HG02970 (cell line): Measurements from ENCODE around the gene ASRGL1.
"Not testable (repeated sequence)": the region's sequence is repeated elsewhere in the genome, so short reads cannot be mapped to it uniquely, and the experiment has no call there.

ENCODE experiments used
- ATAC-seq: cut with Tn5 transposase; IDR thresholded peaks from one replicate; pipeline ENCODE4 v1.9.1; 2021; ENCODE audit warnings: mild to moderate bottlenecking, moderate library complexity, moderate number of reproducible peaks; ENCODE audit not compliant: unreplicated experiment, low FRiP score

Gene ASRGL1

DNA sequence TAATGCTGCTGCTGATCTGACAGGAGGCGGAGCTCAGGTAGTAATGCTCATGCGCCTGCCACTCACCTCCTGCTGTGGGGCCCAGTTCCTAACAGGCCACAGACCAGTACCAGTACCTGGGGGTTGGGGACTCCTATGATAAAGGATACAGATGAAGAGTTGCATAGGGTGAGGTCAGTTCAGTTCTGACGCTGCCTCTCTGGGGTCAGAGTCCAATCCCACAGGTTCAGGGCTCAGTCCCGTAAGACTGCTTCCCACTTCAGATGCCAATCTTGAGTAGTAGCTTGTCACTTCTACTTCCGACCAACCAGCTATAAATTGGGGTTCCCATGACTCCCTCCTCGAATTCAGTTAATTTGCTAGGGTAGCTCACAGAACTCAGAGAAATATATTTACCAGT lies 8.6 kb downstream of the ASRGL1 start:
- ATAC-seq: no peak

- ATAC-seq: no peak
Observed at GRCh38 chr11:62352355-62353336, 15.4 kb downstream of the ASRGL1 start.

DNA sequence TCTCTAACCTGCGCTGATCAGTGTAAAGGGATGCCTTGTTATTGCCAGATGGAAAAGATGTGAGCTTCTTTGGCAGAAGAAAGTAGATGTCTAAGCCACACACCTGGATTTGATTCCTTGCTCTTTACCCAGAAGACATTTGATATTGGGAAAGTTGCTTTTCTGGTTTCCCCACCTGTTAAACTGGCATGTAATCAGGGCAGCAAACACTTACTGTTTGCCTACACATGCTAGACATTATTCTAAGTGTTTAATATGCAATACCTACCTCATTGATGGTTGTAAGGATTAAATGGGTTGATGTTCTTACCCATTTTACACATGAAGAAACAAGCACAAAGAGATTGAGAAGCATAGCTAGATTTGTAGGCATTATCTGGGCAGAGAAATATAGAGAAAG lies 16.6 kb downstream of the ASRGL1 start:
- ATAC-seq: no peak

DNA sequence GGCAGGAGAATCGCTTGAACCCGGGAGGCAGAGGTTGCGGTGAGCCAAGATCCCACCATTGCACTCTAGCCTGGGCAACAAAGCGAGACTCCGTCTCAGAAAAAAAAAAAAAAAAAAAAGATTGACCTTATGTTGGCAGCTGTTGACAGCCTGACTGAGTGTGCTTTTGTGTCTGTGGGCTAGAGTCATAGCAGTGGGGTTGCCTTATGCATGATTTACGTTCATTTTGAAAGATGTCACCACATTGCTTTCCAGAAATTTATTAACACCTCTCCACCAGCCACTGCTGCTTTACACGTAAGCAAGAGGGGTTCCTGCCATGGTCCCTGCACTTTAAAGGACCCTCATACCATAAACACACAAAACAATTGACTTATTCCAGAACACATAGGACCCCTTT lies 21.0 kb downstream of the ASRGL1 start:
- ATAC-seq: no peak

DNA sequence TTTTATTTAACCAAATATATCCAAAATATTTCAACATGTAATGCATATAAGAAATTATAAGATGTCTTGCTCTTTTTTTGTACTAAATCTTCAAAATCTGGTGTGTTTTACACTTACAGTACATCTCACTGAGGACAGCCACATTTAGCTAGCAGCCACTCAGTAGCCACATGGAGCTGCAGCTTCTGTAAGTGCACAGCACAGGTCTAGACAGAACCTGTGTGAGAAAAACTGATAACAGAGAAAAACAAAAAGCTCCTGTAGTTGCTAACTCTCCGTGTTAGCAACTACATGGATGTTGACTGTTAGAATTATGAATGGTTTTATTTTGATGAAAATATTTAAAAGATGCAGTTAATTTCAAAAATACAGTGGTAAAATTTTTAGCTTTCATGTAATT lies 22.2 kb downstream of the ASRGL1 start:
- no peak for ATAC-seq

DNA sequence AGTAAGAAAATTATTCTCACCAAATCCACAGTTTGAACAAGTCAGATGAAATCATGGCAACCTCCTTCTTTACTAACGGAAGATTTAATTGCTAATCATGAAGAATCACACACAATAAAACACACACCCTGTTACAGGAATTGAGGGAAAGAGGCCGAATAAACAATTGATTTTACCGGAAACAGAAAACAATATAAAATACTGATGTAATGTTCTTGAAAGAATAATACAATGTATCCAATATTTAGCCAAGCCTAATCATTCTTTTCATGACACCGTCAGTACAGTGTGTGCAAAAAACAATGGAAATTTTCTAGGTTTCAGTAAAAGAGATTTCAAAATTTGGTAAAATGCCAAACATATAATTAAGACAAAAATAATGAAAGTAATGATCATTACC lies 23.4 kb downstream of the ASRGL1 start:
- ATAC-seq: no peak

- not testable (repeated sequence) for ATAC-seq
Observed at GRCh38 chr11:62368861-62369477, 31.7 kb downstream of the ASRGL1 start.

DNA sequence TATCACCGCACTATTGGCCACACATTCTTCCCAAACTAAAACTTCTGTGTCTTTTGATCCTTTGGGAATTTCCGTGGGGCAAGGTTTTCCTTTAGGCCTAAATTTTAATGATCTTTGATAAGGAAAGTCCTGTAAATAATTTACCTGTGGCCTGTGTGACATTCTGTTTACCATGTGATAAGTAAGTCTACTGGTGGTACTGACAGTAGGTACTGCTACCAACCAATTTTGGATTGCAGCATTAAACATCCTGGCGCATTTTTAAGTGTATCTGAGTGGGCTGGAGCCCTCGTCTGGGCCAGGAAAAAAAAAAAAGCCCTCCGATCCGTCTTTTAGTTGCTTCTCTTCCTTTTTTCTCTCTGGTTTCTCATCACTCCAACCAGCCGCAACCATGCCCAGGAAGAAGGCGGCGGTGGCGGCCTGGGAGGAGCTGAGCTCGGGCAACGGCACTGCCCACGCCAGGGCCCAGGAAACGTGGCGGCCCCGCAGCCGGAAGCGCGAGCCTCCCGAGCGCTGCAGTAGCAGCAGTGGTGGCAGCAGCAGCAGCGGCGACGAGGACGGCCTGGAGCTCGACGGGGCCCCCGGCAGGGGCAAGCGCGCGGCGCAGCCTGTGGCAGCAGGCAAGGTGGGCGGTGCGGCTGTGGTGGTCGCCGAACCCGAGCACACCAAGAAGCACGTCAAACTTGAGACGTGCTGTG lies 33.6 kb downstream of the ASRGL1 start:
- ATAC-seq: no peak

- ATAC-seq: no peak
Observed at GRCh38 chr11:62372871-62373270, 35.6 kb downstream of the ASRGL1 start.

GRCh38 chr11:62373464-62374119 lies 36.3 kb downstream of the ASRGL1 start:
- ATAC-seq: no peak

GRCh38 chr11:62374801-62375200 lies 37.6 kb downstream of the ASRGL1 start:
- no peak for ATAC-seq

DNA sequence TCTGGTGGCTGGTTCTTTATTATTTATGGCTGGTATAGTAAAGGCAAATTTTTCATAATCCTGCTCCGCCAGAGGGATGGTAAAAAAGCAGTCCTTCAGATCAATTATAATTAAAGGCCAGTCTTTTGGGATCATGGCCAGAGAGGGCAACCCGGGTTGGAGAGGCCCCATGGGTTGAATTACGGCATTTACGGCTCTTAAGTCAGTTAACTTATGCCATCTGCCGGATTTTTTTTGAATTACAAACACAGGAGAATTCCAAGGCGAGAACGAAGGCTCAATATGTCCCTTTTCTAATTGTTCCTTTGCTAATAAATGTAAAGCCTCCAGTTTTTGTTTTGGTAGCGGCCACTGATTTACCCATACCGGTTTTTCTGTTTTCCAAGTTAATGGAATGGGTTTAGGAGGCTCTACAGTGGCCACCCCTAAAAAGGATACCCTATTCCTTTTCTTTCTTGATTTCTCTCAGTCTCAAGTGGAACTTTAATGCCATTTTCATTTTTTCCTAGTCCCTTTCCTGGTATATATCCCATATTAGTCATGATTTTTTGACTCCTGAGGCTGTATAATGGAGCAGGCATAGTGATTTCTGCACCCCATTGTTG lies 41.3 kb downstream of the ASRGL1 start:
- not testable (repeated sequence) for ATAC-seq

DNA sequence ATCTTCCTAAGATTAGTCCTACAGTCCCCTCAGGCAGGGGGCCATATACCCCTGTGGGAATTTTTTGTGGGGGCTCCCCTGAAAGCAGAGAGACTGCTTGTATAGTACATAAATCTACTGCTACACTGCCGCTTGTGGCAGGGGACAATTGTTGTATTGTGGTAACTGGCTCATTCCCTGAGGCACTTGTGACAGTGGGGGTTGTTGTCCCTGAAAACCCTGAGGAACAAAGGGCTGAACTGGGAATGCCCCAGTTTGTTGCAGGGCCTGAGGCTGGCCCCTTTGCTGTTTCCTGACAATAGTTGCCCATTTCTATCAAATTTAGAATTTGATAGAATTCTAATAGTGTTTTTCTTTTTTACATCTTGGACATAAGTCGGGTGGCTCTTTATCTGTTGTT lies 42.3 kb downstream of the ASRGL1 start:
- ATAC-seq: not testable (repeated sequence)

DNA sequence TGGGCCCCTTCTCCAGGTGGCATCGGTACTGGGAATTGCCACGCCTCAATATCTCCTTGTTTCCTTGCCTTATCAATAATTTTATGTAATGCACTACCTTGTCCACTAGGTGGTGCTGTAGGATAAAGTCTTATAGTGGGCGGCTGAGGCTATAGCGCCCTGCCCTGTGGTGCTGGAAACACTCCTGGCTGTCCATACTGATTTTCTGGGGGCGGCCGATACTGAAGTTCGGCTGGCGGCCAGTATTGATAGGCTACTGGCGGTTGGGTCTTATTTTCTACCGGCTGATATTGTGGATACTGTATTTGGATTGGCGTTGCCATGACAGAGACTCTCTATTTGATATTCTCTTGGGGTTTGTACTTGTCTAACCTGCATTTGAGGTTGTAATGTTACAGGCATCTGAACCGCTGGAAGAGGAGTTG lies 43.6 kb downstream of the ASRGL1 start:
- ATAC-seq: not testable (repeated sequence)

GRCh38 chr11:62383822-62384221 lies 46.6 kb downstream of the ASRGL1 start:
- ATAC-seq: no peak

GRCh38 chr11:62386083-62386482 lies 48.8 kb downstream of the ASRGL1 start:
- ATAC-seq: not testable (repeated sequence)

DNA sequence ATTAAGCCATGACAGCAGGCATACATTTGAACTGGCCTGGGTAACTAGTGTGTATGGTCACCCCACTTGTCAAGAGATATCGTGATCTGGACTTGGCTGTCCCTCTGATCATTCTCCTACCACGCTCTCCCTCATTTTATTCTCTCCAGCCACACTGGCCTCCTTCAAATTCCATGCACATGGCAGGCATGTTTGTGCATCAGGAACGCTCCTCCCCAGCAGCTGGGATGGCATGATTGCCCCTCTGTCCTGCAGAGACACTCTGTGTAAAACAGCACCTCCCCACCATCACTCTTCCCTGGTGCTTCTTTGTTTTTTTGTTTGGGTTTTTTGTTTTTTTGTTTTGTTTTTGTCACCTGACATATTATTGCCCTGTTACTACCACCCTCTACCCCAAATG lies 50.1 kb downstream of the ASRGL1 start:
- ATAC-seq: no peak

GRCh38 chr11:62388999-62389398 lies 51.8 kb downstream of the ASRGL1 start:
- ATAC-seq: no peak

- ATAC-seq: no peak
Observed at GRCh38 chr11:62390237-62390636, 53.0 kb downstream of the ASRGL1 start.

DNA sequence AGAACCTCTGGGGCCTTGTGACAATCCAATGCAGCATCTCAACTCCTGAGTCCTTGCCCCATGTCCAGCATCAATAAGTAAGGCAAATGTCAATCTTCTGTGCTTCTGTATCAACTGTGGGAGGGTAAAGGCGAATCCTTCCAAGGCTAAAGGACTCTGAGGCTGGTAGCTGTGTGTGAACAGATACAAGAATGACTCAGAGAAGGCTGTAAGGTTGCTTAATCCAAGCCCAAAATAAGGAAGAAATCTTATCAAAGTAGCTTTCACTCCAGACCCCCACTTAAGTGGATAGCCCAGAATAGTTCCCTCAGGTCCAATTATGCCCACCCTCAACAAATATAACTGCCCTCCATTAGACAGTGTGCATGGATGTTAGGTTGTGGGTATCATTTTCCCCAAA lies 53.5 kb downstream of the ASRGL1 start:
- ATAC-seq: no peak
